GM23338 (cell line): ENCODE results near the gene ZNF26.

Source experiments
- EZH2 ChIP-seq: fragments of 200-600 bp; sonication (generic); IDR thresholded peaks from one replicate; pipeline ENCODE4 v1.8.0; 2017; ENCODE audit warnings: antibody characterized with exemption, mild to moderate bottlenecking, low read depth; ENCODE audit not compliant: unreplicated experiment
- EZH2phosphoT487 ChIP-seq: fragments of 200-600 bp; sonication (generic); IDR thresholded peaks from one replicate; pipeline ENCODE4 v1.8.1; 2018; ENCODE audit warnings: antibody characterized with exemption; ENCODE audit not compliant: unreplicated experiment
- JUNB ChIP-seq: IDR thresholded peaks from one replicate; pipeline ENCODE4 v1.6.1; 2016; ENCODE audit warnings: antibody characterized with exemption; ENCODE audit not compliant: unreplicated experiment
- POLR2AphosphoS5 ChIP-seq: IDR thresholded peaks from 2 replicates; pipeline ENCODE4 v1.6.1; 2016; ENCODE audit warnings: antibody characterized with exemption, low read depth
- TF ChIP-seq, protein P1 (sequence below), 2 experiments: fragments of 200-600 bp in 1 of 2; sonication (generic) in 1 of 2; conservative IDR thresholded peaks; 2 replicates each; pipeline versions ENCODE4 v1.5.1 to v1.6.1; 2016 to 2017; ENCODE audit warnings: antibody characterized with exemption in 2 of 2, low read depth in 2 of 2, mild to moderate bottlenecking in 2 of 2, moderate library complexity in 1 of 2
- TF ChIP-seq, protein P2 (sequence below): IDR thresholded peaks from one replicate; pipeline ENCODE4 v1.6.1; 2018; ENCODE audit warnings: antibody characterized with exemption; ENCODE audit not compliant: unreplicated experiment

DNA sequence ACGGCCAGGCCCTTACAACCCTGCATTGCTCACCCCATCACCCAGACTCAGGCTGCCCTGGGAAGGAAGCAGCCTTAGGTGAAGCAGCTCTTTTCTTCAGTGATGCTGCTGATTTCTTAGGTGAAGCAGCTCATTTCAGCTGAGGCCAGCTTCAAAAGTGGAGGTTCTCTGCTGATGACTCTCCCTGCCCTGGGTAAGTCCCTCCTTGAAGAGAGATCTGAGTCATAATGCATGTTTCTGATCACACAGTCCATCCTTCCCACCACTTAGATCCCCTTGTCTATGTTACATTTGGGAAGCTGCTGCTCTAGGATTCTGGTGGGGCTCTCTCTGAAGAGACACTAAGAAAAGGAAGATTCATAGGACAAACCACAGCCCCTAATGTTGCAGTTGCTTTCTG, 77.4 kb downstream of the ZNF26 start:
- TF ChIP-seq, protein P1, sequence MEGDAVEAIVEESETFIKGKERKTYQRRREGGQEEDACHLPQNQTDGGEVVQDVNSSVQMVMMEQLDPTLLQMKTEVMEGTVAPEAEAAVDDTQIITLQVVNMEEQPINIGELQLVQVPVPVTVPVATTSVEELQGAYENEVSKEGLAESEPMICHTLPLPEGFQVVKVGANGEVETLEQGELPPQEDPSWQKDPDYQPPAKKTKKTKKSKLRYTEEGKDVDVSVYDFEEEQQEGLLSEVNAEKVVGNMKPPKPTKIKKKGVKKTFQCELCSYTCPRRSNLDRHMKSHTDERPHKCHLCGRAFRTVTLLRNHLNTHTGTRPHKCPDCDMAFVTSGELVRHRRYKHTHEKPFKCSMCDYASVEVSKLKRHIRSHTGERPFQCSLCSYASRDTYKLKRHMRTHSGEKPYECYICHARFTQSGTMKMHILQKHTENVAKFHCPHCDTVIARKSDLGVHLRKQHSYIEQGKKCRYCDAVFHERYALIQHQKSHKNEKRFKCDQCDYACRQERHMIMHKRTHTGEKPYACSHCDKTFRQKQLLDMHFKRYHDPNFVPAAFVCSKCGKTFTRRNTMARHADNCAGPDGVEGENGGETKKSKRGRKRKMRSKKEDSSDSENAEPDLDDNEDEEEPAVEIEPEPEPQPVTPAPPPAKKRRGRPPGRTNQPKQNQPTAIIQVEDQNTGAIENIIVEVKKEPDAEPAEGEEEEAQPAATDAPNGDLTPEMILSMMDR (conservative IDR thresholded peaks at IDR 0.05; ENCODE audit: low read depth in 2 of 2), result no peak
- TF ChIP-seq POLR2AphosphoS5 (no peak), EZH2phosphoT487 (no peak), JUNB (no peak), EZH2 (no peak)
- TF ChIP-seq, protein P2, sequence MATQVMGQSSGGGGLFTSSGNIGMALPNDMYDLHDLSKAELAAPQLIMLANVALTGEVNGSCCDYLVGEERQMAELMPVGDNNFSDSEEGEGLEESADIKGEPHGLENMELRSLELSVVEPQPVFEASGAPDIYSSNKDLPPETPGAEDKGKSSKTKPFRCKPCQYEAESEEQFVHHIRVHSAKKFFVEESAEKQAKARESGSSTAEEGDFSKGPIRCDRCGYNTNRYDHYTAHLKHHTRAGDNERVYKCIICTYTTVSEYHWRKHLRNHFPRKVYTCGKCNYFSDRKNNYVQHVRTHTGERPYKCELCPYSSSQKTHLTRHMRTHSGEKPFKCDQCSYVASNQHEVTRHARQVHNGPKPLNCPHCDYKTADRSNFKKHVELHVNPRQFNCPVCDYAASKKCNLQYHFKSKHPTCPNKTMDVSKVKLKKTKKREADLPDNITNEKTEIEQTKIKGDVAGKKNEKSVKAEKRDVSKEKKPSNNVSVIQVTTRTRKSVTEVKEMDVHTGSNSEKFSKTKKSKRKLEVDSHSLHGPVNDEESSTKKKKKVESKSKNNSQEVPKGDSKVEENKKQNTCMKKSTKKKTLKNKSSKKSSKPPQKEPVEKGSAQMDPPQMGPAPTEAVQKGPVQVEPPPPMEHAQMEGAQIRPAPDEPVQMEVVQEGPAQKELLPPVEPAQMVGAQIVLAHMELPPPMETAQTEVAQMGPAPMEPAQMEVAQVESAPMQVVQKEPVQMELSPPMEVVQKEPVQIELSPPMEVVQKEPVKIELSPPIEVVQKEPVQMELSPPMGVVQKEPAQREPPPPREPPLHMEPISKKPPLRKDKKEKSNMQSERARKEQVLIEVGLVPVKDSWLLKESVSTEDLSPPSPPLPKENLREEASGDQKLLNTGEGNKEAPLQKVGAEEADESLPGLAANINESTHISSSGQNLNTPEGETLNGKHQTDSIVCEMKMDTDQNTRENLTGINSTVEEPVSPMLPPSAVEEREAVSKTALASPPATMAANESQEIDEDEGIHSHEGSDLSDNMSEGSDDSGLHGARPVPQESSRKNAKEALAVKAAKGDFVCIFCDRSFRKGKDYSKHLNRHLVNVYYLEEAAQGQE, result no peak
